Central memory CD4-positive, alpha-beta T cell (primary cell): ENCODE measurements around the gene DNMBP.
A peak's percentile ranks its signal among the peaks of the same experiment; 100 is the strongest.
"Not testable (repeated sequence)": the region's sequence is repeated elsewhere in the genome, so short reads cannot be mapped to it uniquely, and the experiment has no call there.

ENCODE experiments used
- DNase-seq: peaks from one replicate; pipeline ENCODE4 v3.0.0; 2022

DNMBP gene

GRCh38 chr10:100013621-100014020, 3.9 kb upstream of the DNMBP start:
- no peak for DNase-seq

- not testable (repeated sequence) for DNase-seq
Measured at GRCh38 chr10:100011906-100012305, 2.2 kb upstream of the DNMBP start.

GRCh38 chr10:100009283-100009792, 409 bp downstream of the DNMBP start:
- no peak for DNase-seq

- DNase-seq = no peak
Measured at GRCh38 chr10:100008708-100009282, 952 bp downstream of the DNMBP start.

- DNase-seq = no peak
Measured at GRCh38 chr10:100008142-100008522, 1.6 kb downstream of the DNMBP start.

GRCh38 chr10:100007231-100008141, 2.3 kb downstream of the DNMBP start:
- no peak for DNase-seq

- DNase-seq = no peak
Measured at GRCh38 chr10:100006243-100006886, 3.4 kb downstream of the DNMBP start.

GRCh38 chr10:100004805-100005510, 4.8 kb downstream of the DNMBP start:
- no peak for DNase-seq

- no peak for DNase-seq
Measured at GRCh38 chr10:100000109-100000644, 9.6 kb downstream of the DNMBP start.

- DNase-seq = no peak
Measured at GRCh38 chr10:99999319-100000108, 10.2 kb downstream of the DNMBP start.

- no peak for DNase-seq
Measured at GRCh38 chr10:99998889-99999288, 10.9 kb downstream of the DNMBP start.

- no peak for DNase-seq
Measured at GRCh38 chr10:99996671-99997648, 12.8 kb downstream of the DNMBP start.

- DNase-seq = no peak
Measured at GRCh38 chr10:99995713-99996112, 14.0 kb downstream of the DNMBP start.

GRCh38 chr10:99995269-99995668, 14.5 kb downstream of the DNMBP start:
- DNase-seq = no peak

GRCh38 chr10:99994801-99995200, 14.9 kb downstream of the DNMBP start:
- no peak for DNase-seq

GRCh38 chr10:99993701-99994689, 15.8 kb downstream of the DNMBP start:
- peak; percentile 41 for DNase-seq

- not testable (repeated sequence) for DNase-seq
Measured at GRCh38 chr10:99985637-99986036, 24.1 kb downstream of the DNMBP start.

GRCh38 chr10:99984211-99985034, 25.3 kb downstream of the DNMBP start:
- no peak for DNase-seq
